Progenitor cell of endocrine pancreas (in vitro differentiated cells): ENCODE data around the gene LRP1B. TPM values are rescaled to one million over a fixed set of nuclear protein-coding genes. Genes with fewer than 3 reads are reported as not detected.

Experiments used
- DNase-seq: peaks from one replicate; pipeline ENCODE4 v3.0.0; 2021; ENCODE audit warnings: low spot score; ENCODE audit not compliant: unreplicated experiment
- H3K27ac Mint-ChIP-seq: 2 replicates; pipeline ENCODE4 v1.8.0; 2021; ENCODE audit warnings: mild to moderate bottlenecking, moderate library complexity, mixed read lengths
- H3K27me3 Mint-ChIP-seq: 2 replicates; pipeline ENCODE4 v1.8.0; 2021; ENCODE audit warnings: mixed read lengths
- H3K36me3 Mint-ChIP-seq: 2 replicates; pipeline ENCODE4 v1.8.0; 2022; ENCODE audit warnings: mixed read lengths; ENCODE audit not compliant: insufficient read depth
- H3K4me1 Mint-ChIP-seq: 2 replicates; pipeline ENCODE4 v1.8.0; 2021; ENCODE audit warnings: low read depth, mixed read lengths
- H3K4me3 Mint-ChIP-seq: 2 replicates; pipeline ENCODE4 v1.8.0; 2021; ENCODE audit warnings: low read depth, mild to moderate bottlenecking, moderate library complexity, mixed read lengths
- H3K9me3 Mint-ChIP-seq: 2 replicates; pipeline ENCODE4 v1.8.0; 2021; ENCODE audit warnings: low read depth, mixed read lengths
- total RNA-seq: library from RNA; stranded (reverse); gene quantifications from 2 replicates; pipeline ENCODE4 v1.2.1, GENCODE V29; 2021
- TF ChIP-seq, protein P1 (sequence below): fragments of 200-600 bp; sonication (generic); IDR thresholded peaks from one replicate; pipeline ENCODE4 v1.5.0; 2021; ENCODE audit warnings: antibody characterized with exemption, mild to moderate bottlenecking; ENCODE audit not compliant: unreplicated experiment

The LRP1B gene
- total RNA-seq, 1 donor from 2014 or later = 0.57 TPM

DNA sequence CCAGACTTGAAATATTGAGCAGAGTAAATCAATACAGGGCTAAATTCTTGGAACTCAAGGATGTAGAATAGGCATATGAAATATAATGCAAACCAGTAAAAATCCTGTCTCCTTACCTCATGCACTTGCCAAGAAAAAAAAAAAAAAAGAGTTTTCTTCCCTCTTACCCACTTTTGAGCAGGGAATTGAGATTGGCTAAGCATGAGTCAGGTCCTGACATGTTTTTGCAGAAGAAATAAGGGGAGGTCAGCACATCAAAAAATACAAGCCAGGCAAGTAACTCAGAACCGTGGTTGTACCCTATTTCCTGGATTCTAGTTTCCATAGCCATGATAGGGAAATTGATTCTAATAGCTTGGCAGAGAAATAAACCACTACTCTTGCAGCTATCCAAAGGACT is 1526.7 kb downstream of the LRP1B start:
- no peaks in the 10 kb centered on the region for H3K36me3 Mint-ChIP-seq
- TF ChIP-seq, protein P1, sequence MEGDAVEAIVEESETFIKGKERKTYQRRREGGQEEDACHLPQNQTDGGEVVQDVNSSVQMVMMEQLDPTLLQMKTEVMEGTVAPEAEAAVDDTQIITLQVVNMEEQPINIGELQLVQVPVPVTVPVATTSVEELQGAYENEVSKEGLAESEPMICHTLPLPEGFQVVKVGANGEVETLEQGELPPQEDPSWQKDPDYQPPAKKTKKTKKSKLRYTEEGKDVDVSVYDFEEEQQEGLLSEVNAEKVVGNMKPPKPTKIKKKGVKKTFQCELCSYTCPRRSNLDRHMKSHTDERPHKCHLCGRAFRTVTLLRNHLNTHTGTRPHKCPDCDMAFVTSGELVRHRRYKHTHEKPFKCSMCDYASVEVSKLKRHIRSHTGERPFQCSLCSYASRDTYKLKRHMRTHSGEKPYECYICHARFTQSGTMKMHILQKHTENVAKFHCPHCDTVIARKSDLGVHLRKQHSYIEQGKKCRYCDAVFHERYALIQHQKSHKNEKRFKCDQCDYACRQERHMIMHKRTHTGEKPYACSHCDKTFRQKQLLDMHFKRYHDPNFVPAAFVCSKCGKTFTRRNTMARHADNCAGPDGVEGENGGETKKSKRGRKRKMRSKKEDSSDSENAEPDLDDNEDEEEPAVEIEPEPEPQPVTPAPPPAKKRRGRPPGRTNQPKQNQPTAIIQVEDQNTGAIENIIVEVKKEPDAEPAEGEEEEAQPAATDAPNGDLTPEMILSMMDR = no peak
- H3K27ac Mint-ChIP-seq = no peak overlapping the region
- H3K4me1 Mint-ChIP-seq = peaks cover 3% of the 10 kb centered on the region
- H3K9me3 Mint-ChIP-seq = no peaks in the 10 kb centered on the region
- H3K4me3 Mint-ChIP-seq = no peak overlapping the region
- no peaks in the 10 kb centered on the region for H3K27me3 Mint-ChIP-seq
- DNase-seq = no peak

DNA sequence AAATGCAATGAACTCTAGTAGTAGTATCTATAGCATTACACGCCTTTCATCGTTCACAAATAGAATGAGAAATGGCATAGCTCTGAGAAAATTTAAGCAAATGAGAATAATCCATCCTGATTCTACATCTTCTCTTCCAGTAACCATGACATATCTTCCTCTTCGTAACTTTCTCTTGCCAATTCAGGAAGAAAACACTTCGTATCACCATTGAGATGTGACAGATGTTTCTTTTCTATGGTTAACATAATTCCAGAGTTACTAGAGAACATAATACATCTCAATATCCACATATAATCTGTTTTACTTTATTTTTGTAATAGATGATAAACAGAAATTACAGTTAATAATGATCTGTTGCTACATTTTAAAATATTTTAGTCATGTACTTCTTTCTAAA is 1527.4 kb downstream of the LRP1B start:
- Mint-ChIP-seq H3K4me3 (no peak overlapping the region), H3K27ac (no peak overlapping the region), H3K4me1 (peaks cover 3% of the 10 kb centered on the region), H3K9me3 (no peaks in the 10 kb centered on the region), H3K27me3 (no peaks in the 10 kb centered on the region), H3K36me3 (no peaks in the 10 kb centered on the region)
- TF ChIP-seq, protein P1 = no peak
- DNase-seq = no peak

DNA sequence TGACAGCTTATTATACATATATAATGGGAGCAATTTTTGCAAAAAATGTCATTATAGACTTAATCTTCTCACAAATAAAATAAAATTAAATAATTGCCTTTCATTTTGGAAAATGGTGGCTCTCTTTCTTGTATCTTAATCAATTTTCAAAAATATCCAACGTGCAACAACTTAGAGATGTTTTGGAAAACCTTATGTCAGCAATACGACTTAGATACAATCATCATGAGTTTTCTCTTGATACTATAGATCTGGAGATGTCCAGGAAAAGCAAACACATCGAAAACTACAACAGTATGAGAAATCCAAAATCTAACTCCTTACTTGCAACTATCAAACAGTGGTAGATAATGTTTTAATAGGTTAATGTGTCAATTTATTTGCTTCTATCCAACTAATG is 1529.0 kb downstream of the LRP1B start:
- TF ChIP-seq, protein P1 = no peak
- DNase-seq = no peak
- no peaks in the 10 kb centered on the region for H3K36me3 Mint-ChIP-seq
- no peak overlapping the region for H3K27ac Mint-ChIP-seq
- no peaks in the 10 kb centered on the region for H3K27me3 Mint-ChIP-seq
- H3K4me3 Mint-ChIP-seq = no peak overlapping the region
- peaks cover 3% of the 10 kb centered on the region for H3K4me1 Mint-ChIP-seq
- H3K9me3 Mint-ChIP-seq = no peaks in the 10 kb centered on the region

DNA sequence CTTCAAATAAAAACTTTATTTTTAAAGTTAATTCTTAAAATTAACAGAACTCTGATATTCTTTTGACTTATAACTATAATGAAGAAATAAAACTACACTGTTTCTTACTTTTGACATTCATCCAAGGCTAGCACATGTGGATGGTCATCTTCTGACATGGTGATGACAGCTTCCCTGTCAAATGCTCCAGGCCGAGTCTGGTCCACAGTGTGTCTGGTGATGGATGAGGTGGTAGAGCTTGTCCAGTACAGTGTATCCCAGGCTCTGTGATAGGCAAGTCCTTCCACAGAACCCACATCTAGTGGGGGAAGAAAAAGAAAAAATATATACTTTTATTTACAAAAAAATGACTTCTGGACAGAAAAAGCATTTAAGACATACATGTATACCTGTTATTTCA is 1529.5 kb downstream of the LRP1B start:
- no peak for DNase-seq
- Mint-ChIP-seq H3K27ac (no peak overlapping the region), H3K4me3 (no peak overlapping the region), H3K9me3 (no peaks in the 10 kb centered on the region), H3K27me3 (no peaks in the 10 kb centered on the region), H3K4me1 (peaks cover 3% of the 10 kb centered on the region), H3K36me3 (no peaks in the 10 kb centered on the region)
- TF ChIP-seq, protein P1 = no peak

DNA sequence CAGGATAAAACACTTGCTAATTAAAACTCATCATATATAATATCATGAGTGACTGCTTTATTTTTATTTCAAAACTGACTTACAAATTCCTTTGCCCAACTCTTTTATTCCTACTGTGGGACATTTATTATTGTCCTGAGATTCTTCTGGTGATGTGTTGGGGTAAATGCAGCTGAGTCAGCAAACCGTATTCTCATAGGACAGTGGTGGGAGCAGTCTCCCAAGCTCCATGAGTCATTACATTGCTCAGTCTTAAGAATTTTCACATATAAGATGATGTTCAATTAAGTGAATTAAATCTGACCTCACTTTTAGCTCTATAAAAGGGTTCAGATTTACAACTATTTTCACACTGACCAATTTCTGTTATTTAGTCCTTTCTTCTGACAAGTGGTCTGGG is 1530.7 kb downstream of the LRP1B start:
- Mint-ChIP-seq H3K4me3 (no peak overlapping the region), H3K27ac (no peak overlapping the region)

More for the DNA sequence above, 1530.7 kb downstream of the LRP1B start:
- Mint-ChIP-seq H3K9me3 (no peaks in the 10 kb centered on the region), H3K4me1 (peaks cover 3% of the 10 kb centered on the region), H3K36me3 (no peaks in the 10 kb centered on the region), H3K27me3 (no peaks in the 10 kb centered on the region)
- DNase-seq = no peak
- TF ChIP-seq, protein P1 = no peak
